ENCODE results near the gene PCBP3.

GRCh38 chr21:45920824-45921600 lies 277.5 kb downstream of the PCBP3 start:
- no peak for TF ChIP-seq ZNF10 (CRISPR knock-in tag; IDR thresholded peaks at IDR 0.05; ENCODE audit: borderline replicate concordance, low read depth)
- TF ChIP-seq, protein P1, sequence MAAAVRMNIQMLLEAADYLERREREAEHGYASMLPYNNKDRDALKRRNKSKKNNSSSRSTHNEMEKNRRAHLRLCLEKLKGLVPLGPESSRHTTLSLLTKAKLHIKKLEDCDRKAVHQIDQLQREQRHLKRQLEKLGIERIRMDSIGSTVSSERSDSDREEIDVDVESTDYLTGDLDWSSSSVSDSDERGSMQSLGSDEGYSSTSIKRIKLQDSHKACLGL (CRISPR knock-in tag; IDR thresholded peaks at IDR 0.05): no peak
- TF ChIP-seq, protein P2, sequence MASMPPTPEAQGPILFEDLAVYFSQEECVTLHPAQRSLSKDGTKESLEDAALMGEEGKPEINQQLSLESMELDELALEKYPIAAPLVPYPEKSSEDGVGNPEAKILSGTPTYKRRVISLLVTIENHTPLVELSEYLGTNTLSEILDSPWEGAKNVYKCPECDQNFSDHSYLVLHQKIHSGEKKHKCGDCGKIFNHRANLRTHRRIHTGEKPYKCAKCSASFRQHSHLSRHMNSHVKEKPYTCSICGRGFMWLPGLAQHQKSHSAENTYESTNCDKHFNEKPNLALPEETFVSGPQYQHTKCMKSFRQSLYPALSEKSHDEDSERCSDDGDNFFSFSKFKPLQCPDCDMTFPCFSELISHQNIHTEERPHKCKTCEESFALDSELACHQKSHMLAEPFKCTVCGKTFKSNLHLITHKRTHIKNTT (CRISPR knock-in tag; IDR thresholded peaks at IDR 0.05): no peak
- TF ChIP-seq ZBTB33 (CRISPR knock-in tag; IDR thresholded peaks at IDR 0.05): no peak
- TF ChIP-seq, protein P3, sequence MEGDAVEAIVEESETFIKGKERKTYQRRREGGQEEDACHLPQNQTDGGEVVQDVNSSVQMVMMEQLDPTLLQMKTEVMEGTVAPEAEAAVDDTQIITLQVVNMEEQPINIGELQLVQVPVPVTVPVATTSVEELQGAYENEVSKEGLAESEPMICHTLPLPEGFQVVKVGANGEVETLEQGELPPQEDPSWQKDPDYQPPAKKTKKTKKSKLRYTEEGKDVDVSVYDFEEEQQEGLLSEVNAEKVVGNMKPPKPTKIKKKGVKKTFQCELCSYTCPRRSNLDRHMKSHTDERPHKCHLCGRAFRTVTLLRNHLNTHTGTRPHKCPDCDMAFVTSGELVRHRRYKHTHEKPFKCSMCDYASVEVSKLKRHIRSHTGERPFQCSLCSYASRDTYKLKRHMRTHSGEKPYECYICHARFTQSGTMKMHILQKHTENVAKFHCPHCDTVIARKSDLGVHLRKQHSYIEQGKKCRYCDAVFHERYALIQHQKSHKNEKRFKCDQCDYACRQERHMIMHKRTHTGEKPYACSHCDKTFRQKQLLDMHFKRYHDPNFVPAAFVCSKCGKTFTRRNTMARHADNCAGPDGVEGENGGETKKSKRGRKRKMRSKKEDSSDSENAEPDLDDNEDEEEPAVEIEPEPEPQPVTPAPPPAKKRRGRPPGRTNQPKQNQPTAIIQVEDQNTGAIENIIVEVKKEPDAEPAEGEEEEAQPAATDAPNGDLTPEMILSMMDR (CRISPR knock-in tag; IDR thresholded peaks at IDR 0.05): no peak
- no peak for TF ChIP-seq HDAC2 (CRISPR knock-in tag; IDR thresholded peaks at IDR 0.05)
- TF ChIP-seq POLR2AphosphoS5 (IDR thresholded peaks at IDR 0.05; ENCODE audit: low read depth, low read length): no peak
- TF ChIP-seq, protein P4, sequence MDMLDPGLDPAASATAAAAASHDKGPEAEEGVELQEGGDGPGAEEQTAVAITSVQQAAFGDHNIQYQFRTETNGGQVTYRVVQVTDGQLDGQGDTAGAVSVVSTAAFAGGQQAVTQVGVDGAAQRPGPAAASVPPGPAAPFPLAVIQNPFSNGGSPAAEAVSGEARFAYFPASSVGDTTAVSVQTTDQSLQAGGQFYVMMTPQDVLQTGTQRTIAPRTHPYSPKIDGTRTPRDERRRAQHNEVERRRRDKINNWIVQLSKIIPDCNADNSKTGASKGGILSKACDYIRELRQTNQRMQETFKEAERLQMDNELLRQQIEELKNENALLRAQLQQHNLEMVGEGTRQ (IDR thresholded peaks at IDR 0.05; ENCODE audit: low read depth, low read length): no peak
- TF ChIP-seq, protein P4 (CRISPR knock-in tag; IDR thresholded peaks at IDR 0.05; ENCODE audit: borderline replicate concordance): no peak
- TF ChIP-seq ZNF513 (CRISPR knock-in tag; conservative IDR thresholded peaks at IDR 0.05): no peak
- TF ChIP-seq PHF8 (CRISPR knock-in tag; IDR thresholded peaks at IDR 0.05): no peak

All from HepG2 (cell line).